Esophagus muscularis mucosa (tissue), 4 donors: ENCODE results near the gene MAP2K5. TPM values are rescaled to one million over a fixed set of nuclear protein-coding genes. Genes with fewer than 3 reads are reported as not detected.
A peak's percentile ranks its signal among the peaks of the same experiment; 100 is the strongest.

Experiments used
- DNase-seq: peaks from one replicate; pipeline ENCODE4 v3.0.0-alpha.2; 2017; ENCODE audit errors: extremely low spot score
- H3K27ac ChIP-seq, 4 donors: fragments of 200-600 bp; sonication (generic); replicated peaks in 1 of 4; 1 replicate in 3 of 4; 2 replicates in 1 of 4; pipeline ENCODE4 v1.5.1; 2016 to 2019; ENCODE audit warnings: mild to moderate bottlenecking in 1 of 4
- H3K27me3 ChIP-seq, 4 donors: fragments of 200-600 bp; sonication (generic); one replicate each; pipeline versions ENCODE4 v1.5.1 to v1.6.0; 2016 to 2019
- H3K36me3 ChIP-seq, 4 donors: fragments of 200-600 bp; sonication (generic); one replicate each; pipeline ENCODE4 v1.5.1; 2016 to 2019
- H3K4me1 ChIP-seq, 4 donors: fragments of 200-600 bp; sonication (generic); one replicate each; pipeline ENCODE4 v1.5.1; 2016 to 2019
- H3K4me3 ChIP-seq, 4 donors: fragments of 200-600 bp; sonication (generic); 1 replicate in 2 of 4; 2 replicates in 2 of 4; pipeline ENCODE4 v1.5.1; 2016 to 2019; ENCODE audit warnings: mild to moderate bottlenecking in 4 of 4, moderate library complexity in 1 of 4
- H3K9me3 ChIP-seq, 4 donors: fragments of 200-600 bp; sonication (generic); 1 replicate in 3 of 4; 2 replicates in 1 of 4; pipeline ENCODE4 v1.5.1; 2016 to 2019
- EP300 ChIP-seq: sonication (generic); formaldehyde crosslinking; IDR thresholded peaks from one replicate; pipeline ENCODE4 v1.6.1; 2017; ENCODE audit warnings: antibody characterized with exemption
- POLR2A ChIP-seq: fragments of 450-650 bp; IDR thresholded peaks from one replicate; pipeline ENCODE4 v1.6.1; 2017; ENCODE audit warnings: antibody characterized with exemption, moderate library complexity, mild to moderate bottlenecking, low read depth
- POLR2AphosphoS5 ChIP-seq, 2 donors: sonication (generic); formaldehyde crosslinking; IDR thresholded peaks; one replicate each; pipeline ENCODE4 v1.6.1; 2017; ENCODE audit warnings: antibody characterized with exemption in 2 of 2
- WGBS: methylation state at CpG from one replicate; pipeline ENCODE4 v1.1.5; 2018; 5-methylcytosine and 5-hydroxymethylcytosine counted together
- intact Hi-C: fragments of 100-400 bp; cut with DNase I; formaldehyde crosslinking; loops from one replicate; pipeline ENCODE4 v1.15.1; 2023
- total RNA-seq, 4 donors: library from RNA; depleted of rRNA; stranded (reverse); fragments of >200 nt; gene quantifications; one replicate each; pipeline versions ENCODE4 v1.1.0 to v1.2.1, GENCODE V29; 2016
- TF ChIP-seq, protein P1 (sequence below), 3 experiments: fragments of 200-600 bp in 2 of 3; fragments of 450-650 bp in 1 of 3; sonication (generic) in 2 of 3; IDR thresholded peaks; one replicate each; pipeline ENCODE4 v1.5.1; 2017 to 2019; ENCODE audit warnings: antibody characterized with exemption in 3 of 3, mild to moderate bottlenecking in 2 of 3, moderate library complexity in 1 of 3

MAP2K5 gene
- total RNA-seq, 4 donors from 2014 or later, result 7.8 to 11.9 (median 10.6) TPM

GRCh38 chr15:67786646-67787045, 244.1 kb downstream of the MAP2K5 start:
- DNase-seq, result no peak
- Histone ChIP-seq H3K36me3 (peaks cover 0 to 24% (median 10%) of the 10 kb centered on the region in 4 donors), H3K9me3 (no peaks in the 10 kb centered on the region), H3K27me3 (no peaks in the 10 kb centered on the region), H3K4me1 (no peaks in the 10 kb centered on the region), H3K4me3 (no peak overlapping the region), H3K27ac (no peak overlapping the region)
- 97% methylated on average over 4 of the region's 4 CpGs for WGBS
- intact Hi-C loops, result no loop called here
- TF ChIP-seq POLR2AphosphoS5 (IDR thresholded peaks at IDR 0.05), result no peak

DNA sequence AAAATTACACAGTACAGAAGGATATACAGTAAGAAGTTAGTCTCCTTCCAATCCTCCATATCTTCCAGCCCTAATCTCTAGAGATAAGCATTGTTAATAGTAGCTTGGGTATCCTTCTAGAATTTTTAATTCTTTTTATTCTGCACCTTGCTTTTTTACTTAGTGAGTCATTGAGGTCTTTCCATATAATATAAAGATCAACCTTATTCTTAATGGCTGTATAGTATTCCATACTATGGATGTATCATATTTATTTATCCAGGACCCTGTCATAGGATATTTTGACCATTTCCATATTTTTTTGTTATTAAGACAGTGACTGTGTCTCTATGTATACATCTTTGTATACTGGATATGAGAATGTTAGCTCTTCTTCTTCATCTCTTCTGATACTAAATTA, 246.5 kb downstream of the MAP2K5 start:
- DNase-seq, result no peak
- intact Hi-C loops, result no loop called here
- TF ChIP-seq POLR2A (no peak), POLR2AphosphoS5 (IDR thresholded peaks at IDR 0.05) (no peak), EP300 (no peak)
- TF ChIP-seq, protein P1, sequence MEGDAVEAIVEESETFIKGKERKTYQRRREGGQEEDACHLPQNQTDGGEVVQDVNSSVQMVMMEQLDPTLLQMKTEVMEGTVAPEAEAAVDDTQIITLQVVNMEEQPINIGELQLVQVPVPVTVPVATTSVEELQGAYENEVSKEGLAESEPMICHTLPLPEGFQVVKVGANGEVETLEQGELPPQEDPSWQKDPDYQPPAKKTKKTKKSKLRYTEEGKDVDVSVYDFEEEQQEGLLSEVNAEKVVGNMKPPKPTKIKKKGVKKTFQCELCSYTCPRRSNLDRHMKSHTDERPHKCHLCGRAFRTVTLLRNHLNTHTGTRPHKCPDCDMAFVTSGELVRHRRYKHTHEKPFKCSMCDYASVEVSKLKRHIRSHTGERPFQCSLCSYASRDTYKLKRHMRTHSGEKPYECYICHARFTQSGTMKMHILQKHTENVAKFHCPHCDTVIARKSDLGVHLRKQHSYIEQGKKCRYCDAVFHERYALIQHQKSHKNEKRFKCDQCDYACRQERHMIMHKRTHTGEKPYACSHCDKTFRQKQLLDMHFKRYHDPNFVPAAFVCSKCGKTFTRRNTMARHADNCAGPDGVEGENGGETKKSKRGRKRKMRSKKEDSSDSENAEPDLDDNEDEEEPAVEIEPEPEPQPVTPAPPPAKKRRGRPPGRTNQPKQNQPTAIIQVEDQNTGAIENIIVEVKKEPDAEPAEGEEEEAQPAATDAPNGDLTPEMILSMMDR (IDR thresholded peaks at IDR 0.05), result no peak
- no peak overlapping the region for H3K4me3 ChIP-seq
- H3K4me1 ChIP-seq, result no peaks in the 10 kb centered on the region
- H3K27me3 ChIP-seq, result no peaks in the 10 kb centered on the region
- H3K27ac ChIP-seq, result no peak overlapping the region
- no peaks in the 10 kb centered on the region for H3K9me3 ChIP-seq
- peaks cover 0 to 14% (median 2%) of the 10 kb centered on the region in 4 donors for H3K36me3 ChIP-seq

- intact Hi-C loops, result no loop called here
These were observed 248.3 kb downstream of the MAP2K5 start for GRCh38 chr15:67790610-67791319.

DNA sequence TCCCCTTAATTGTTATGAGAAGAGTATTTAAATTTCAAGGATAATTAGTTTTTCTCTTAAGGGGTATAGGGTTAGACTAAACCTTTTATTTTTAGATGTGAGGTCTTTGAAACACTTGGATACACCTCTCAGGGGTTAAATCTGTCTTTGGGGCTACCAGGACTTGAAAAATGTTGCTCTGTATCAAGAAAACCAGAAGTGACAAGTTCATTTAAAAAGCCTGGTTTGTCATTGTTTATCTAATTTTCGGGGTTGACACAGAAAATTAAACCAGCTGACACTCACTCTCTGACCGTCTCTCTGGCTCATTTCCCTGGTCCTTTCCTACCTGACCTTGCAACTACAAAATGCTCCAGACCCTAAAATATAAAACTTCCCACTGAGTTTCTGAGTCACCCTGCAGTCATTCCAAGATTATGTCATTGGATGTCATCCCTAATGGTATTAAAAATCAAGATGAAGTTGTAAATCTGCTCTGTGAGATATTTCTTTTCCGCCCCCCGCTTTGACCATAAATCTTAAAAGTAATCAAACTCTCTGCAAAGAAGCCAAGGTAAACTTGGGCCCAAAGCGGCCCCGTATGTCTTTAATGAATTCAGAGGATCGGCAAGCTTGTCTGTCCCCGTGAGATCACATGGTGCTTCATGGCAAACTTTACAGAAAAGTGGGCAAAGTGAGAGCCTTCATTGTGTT, 249.9 kb downstream of the MAP2K5 start:
- Histone ChIP-seq H3K36me3 (peaks cover 0 to 7% (median 2%) of the 10 kb centered on the region in 4 donors), H3K9me3 (peaks cover 0 to 11% (median 5%) of the 10 kb centered on the region in 4 donors), H3K27ac (no peak overlapping the region), H3K4me1 (no peaks in the 10 kb centered on the region), H3K4me3 (no peak overlapping the region), H3K27me3 (no peaks in the 10 kb centered on the region)
- 70% methylated on average over 8 of the region's 8 CpGs for WGBS
- TF ChIP-seq EP300, result no peak
- TF ChIP-seq, protein P1 (IDR thresholded peaks at IDR 0.05), result no peak
- no peak for TF ChIP-seq POLR2A
- no peak for TF ChIP-seq POLR2AphosphoS5 (IDR thresholded peaks at IDR 0.05)
- intact Hi-C loops, result no loop called here
- peak; percentile 60 for DNase-seq

More at GRCh38 chr15:67790610-67791319, 248.3 kb downstream of the MAP2K5 start:
- Histone ChIP-seq H3K27ac (no peak overlapping the region), H3K27me3 (no peaks in the 10 kb centered on the region), H3K4me1 (no peaks in the 10 kb centered on the region), H3K4me3 (no peak overlapping the region), H3K36me3 (peaks cover 0 to 7% (median 2%) of the 10 kb centered on the region in 4 donors), H3K9me3 (peaks cover 0 to 11% (median 5%) of the 10 kb centered on the region in 4 donors)
- 92% methylated on average over 3 of the region's 3 CpGs for WGBS
- TF ChIP-seq, protein P1 (IDR thresholded peaks at IDR 0.05), result no peak
- TF ChIP-seq POLR2AphosphoS5 (IDR thresholded peaks at IDR 0.05) (no peak), POLR2A (no peak), EP300 (no peak)
- DNase-seq, result no peak

DNA sequence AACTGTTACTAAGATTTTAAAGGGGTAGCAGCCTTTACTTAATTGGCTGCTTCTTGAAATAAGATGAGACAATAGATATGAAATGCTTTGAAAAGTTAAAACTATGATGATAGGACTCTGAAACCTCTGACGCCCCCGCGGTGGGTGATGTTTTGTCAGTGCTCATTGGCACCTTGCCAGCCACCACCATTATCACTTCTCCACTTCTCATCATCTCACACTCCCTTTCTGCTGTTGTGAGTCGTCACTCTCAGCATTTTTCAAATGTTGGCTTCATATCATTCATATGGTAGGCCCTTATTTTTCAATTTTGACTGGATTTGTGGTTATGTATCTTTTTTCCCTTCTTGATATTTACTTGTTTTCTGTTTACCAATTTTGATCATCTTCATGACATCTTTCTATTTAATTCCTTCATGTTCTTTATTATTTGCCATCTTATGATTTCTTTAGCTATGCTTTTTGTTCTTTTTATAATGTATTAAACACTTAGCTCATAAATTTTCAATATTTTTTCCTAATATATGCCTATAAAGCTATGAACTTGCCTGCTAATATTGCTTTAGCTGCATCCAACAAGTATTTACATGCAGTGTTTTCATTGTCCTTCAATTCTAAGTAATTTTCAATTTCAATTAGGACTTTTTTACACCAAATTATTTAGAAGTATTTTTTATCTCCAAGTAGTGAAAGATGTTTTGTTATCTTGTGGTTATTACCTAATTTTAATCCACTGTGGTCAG, 252.5 kb downstream of the MAP2K5 start:
- H3K4me1 ChIP-seq, result no peaks in the 10 kb centered on the region
- TF ChIP-seq POLR2A (no peak), POLR2AphosphoS5 (IDR thresholded peaks at IDR 0.05) (no peak), EP300 (no peak)
- TF ChIP-seq, protein P1 (IDR thresholded peaks at IDR 0.05), result no peak

More for the DNA sequence above, 252.5 kb downstream of the MAP2K5 start:
- Histone ChIP-seq H3K27me3 (no peaks in the 10 kb centered on the region), H3K9me3 (peaks cover 0 to 11% (median 5%) of the 10 kb centered on the region in 4 donors), H3K27ac (no peak overlapping the region), H3K4me3 (no peak overlapping the region), H3K36me3 (peaks cover under 1 to 21% (median 7%) of the 10 kb centered on the region in 4 donors)
- 84% methylated on average over 4 of the region's 4 CpGs for WGBS
- intact Hi-C loops, result no loop called here
- no peak for DNase-seq
